C1 segment of cervical spinal cord (tissue), 14 donors: ENCODE results near the gene PLAC1.

Experiments used
- DNase-seq, 14 donors: peaks; one replicate each; lab custom pipeline; 2025; lab: John Stamatoyannopoulos, UW

The PLAC1 gene

DNA sequence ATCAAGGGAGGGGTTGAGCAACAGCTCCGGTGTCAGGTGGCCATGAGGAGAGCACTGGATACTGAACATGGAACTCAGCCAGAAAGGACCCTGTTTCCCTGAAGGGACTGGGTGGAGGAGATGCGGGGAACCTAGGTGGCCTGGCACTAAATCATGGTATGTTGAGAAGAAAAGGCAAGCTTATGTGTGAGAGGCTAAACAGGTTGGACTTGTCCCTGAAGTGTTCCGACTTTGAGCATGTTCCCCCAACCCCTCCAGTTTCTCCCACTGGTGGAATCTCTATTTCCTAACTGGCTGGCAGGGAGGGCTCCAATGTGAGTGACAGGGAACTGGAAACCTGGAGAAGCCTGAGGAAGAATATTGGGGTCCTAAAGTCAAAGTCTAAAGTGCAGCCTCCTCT lies 69.5 kb downstream of the PLAC1 start:
- DNase-seq: no peak

DNA sequence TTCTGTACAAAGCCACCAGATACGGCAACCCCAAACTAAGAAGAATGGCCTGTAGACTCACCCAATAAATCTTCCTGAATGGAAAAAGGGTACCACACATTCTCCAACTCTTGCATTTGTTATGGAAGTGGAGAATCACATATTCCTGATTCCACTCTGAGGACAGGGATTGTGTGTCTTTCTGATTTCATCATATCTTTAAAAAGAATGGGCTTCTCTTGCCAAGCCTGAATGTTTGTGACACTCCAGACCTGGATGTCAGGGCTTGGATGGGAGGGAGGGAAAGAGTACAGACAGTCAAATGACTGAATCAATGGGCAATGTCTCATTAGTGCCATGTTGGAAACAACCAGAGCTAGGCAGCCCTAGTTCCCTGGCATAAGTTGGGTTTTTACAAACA lies 77.4 kb downstream of the PLAC1 start:
- no peak for DNase-seq

DNA sequence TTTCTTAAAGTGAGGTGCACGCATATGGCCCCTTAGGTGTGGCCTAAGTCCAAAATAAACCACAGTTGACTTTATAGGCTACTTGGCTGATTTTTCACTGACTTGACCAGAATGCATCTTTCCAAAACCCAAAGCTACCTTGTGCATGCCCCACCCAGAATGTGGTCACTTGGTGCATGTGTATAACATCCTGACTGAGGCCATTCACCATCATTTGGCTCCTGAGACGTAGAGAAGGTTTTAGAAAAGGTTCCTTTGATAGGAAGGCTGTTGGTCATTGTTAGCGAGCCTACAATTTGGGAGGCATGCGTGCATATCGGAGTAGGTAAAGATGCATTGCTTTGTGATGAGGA lies 84.6 kb downstream of the PLAC1 start:
- no peak for DNase-seq

DNA sequence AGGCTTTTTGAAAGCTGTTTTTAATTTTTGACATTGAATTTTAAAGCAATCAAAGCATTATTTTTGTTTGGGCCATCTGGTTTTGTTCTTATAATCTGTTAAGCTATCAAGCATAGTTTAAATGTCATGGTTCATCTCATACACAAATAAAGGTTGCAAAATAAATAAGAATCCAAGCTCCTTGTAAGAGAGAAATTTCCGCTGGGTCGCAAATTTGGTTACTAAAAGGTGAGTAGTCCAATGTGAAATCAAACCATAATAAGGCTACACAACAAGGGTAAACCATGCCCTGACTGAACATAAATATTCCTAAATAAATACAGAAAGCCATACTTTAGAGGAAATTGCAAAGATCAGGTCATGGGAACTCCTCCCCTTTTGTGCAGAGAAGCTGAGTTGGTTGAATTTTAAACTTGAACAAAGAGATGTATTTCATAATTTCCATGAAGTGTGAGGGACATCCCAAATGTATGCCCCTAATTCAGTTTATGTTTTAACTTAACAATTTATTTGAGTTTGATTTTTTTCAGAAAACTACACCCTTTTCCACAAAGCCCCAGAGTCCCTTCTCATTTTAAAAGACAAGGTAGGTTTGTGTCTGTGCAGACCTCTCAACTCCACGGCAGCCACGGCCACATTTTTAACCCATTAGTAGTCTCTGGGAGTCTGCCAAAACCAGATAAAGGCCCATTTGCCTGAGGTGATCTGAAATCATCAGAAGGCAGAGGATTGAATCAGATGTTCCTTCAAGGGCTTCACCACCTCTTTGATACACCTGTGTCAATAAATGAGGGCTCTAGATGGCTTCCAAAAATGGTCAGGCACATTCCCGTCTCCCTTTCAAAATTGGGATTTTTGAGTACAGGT lies 85.2 kb downstream of the PLAC1 start:
- DNase-seq: no peak

DNA sequence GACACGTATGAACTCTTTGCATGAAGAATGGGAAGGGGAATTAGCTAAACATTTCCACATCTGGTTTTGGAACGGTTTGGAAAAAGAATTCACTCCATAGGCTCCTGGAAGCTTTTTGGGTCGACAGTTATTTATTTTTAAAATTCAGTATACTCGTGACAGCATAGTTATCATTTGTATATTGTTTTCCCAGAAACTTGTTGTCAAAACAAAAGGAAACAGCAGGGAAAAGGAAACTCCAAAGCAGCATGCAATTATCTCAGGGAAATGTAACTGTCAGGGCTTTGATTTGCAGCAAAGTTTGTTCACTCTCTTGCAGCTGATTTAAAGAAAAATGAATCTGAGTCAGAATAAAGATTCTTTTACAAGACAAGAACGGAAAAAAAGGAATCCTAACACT lies 86.5 kb downstream of the PLAC1 start:
- DNase-seq: no peak

DNA sequence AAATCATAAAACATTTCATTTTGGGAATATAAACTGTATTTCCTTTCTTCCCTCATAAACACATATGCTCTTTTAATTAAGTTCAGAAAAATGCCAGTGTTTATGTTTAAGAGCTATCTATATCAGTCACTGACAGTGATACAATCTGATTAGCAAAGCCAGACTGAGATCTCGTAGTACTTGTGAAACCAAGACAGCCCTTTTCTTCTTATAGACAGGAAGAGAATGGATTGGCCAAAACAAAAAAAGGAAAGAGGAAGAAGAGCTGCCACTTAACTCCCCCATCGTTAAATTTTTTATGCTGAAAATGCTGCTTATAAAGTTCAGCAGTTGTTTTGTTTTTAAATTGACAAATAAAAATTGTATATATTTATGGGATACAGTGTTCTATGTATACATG lies 87.4 kb downstream of the PLAC1 start:
- DNase-seq: no peak

DNA sequence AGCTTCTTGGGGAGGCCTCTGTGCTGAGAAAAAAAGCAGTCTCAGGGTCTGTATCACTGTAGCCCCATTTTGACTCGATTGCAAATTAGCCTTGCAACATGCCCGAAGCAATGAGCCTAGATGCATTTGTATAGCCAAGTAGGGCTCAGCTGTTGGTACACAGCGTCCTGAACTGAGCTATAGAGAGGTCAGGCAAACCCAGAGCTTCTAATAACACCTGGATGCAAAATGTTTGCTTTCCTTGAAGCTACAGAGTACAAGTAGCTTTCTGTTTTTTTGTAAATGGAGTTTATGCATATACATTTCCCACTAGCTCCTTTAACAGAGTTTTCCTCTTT lies 87.8 kb downstream of the PLAC1 start:
- DNase-seq: no peak

DNA sequence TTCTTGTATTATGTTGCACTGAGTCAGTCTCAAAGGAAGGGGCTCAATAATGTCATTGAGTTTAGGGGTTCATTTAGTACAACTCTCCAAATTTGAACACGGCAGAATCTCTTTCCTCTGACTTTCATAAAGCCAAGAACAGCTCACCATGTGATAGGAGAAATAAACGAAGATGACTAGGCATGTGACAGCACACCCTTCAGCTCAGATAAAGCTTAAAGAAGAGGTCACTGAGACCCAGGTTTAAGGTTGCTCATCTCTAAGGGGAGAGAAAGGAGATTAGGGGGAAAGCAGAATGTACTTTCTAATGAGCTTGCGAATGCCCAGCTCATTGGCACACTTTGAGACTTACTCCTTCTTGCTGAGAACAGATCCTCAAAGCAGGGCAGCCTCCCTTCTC lies 89.0 kb downstream of the PLAC1 start:
- DNase-seq: no peak

DNA sequence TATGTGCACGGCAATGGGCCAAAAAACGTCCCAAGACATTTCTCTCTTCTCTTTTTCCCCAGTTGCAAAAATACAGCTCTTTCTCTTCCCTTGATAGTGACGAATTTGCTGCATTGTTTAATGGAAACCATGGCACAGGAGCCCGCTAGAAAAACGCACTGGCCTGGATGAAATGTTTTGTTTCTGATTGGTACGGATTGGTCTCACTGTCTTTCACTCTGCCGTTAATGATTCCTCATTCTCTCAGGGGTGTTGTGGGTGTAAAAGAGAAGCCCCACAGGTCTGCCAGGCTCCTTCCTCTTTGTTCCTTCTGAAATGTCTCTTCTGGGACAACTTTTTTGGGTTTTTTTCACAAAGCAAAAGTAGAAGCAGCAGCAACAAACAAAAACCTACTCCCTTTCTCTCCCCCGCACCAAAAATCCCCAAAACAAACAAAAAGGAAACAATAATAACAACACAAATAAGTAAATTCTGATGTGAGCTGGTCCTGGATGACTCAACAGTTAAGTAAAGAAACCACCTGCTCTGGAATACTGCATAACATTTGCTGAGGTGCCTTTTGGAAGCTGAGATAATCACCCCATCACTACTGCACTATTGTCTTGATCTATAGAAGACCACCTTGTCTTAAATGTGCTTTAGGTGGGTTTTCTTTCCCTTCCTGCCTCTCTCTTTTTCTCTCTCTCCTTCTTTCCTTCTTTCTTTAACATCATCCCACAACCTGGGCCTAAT lies 89.8 kb downstream of the PLAC1 start:
- DNase-seq: no peak

DNA sequence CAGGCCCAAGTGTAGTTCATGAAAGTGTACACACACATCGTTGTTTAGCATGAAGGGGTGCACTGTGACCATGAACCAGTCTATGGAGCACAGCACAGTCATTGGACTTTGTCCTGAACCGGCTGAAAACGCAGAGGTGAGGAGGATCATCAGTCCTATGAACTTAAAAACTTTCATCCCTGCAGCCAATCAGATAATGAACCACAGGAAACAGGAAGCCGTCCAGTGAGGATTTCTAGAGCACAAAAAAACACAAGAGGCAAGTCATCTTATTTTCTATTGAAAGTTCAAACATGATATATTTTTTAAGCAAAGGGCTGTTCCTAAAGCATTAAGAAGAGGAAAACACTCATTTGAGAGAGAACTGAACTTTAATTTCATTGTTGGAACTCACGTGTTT lies 91.8 kb downstream of the PLAC1 start:
- no peak for DNase-seq

DNA sequence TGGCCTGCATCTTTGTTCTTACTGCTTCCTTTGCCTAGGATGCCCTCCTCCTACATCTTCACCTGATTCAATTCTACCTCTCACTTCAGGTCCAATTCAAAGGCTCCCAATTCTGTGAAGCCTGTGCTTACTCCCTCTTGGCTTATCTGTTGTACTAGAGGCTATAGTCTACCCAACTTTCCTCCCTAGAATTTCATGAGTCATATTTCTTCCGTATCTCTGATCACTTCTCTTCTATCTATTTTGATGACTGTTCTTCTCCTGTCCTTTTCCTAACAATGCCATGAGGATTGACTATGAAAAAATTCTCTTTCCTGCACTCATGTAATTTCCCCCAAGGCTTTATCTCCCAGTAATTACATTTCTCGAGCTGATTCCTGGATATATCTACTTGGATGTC lies 96.3 kb downstream of the PLAC1 start:
- no peak for DNase-seq

DNA sequence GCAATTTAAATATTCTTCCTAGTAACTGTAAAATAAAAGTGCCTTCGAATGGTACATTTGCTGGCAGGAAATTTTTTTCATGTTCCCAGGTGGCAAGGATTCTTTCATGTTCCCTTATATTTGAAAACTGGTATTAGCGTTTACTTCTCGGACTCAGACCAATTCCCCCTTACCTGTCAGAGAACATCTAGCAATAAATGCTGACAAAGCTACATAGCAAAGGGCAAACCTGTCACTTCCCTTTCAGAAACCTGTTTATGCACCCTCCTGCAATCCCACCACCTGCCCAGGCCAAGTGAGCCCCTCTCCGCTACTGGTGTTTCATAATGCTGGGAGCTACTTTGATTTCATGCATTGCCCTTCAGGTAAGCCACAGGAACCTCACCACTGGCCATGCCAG lies 100.1 kb downstream of the PLAC1 start:
- no peak for DNase-seq

DNA sequence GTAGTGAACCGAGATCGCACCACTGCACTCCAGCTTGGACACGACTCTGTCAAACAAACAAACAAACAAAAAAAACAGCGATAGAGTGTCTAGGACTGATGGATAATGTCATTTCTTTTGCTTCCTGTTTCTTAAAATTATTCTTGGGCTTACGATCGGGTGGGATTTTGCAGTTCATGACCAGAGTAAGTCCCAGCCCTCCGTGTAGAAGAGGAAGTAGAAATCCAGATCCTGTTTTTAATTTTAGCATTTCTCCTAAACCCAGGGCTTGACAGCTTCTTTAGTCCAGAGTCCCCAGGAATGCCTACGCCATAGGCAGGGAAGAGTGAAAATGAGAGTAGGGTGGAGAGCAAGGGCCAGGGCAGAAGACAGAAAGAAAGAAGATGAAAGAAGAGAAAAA lies 104.0 kb downstream of the PLAC1 start:
- no peak for DNase-seq

DNA sequence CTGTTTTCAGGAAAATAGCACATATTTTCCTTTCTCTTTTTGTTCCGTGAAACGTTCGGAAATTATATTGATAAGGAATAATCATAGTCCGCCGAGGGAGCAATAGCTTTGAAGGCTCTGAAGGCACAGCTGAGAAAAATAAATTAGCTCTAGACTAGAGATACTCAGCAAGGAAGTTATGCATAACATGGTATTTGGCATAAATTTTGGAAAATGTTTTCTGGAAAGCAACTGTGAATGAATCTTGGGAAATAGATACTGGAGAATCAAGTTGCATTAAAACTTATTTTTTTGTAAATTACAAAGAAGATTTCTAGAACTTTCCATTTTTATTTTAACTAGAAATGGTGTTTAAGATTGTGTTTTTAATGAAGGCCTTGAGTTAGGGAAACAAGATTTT lies 105.9 kb downstream of the PLAC1 start:
- no peak for DNase-seq

DNA sequence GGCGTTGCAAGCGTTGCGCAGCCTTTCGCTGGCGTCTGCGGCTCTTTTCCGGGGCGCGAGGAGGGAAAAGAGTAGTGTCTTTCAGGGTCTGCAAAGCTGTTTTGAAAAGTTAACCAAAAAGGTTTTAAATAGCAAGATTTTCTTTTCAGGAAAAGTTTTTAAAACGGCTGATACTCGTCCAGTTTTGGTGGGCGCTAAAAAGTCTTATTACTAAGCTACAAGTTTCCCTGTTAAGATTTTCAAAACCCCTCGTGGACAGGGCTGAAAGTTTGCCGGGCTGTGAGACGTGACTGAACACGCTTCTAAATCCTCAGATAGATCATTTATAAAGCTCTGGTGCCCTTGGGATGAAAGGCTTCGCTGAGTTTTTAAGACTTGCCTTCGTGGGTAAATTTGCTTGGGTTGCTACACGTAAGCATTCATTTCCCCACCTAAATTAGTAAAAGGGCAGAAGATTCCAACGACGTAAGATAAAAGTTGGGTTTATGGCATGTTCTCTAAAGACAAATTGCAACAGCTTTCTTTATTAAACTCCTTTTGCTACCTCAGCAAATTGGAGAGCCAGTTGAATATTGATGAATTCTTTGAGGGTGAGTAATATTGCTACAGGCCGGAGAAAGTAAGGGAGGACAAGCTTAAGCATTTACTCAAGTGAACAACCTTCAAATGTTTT lies 106.8 kb downstream of the PLAC1 start:
- no peak for DNase-seq

DNA sequence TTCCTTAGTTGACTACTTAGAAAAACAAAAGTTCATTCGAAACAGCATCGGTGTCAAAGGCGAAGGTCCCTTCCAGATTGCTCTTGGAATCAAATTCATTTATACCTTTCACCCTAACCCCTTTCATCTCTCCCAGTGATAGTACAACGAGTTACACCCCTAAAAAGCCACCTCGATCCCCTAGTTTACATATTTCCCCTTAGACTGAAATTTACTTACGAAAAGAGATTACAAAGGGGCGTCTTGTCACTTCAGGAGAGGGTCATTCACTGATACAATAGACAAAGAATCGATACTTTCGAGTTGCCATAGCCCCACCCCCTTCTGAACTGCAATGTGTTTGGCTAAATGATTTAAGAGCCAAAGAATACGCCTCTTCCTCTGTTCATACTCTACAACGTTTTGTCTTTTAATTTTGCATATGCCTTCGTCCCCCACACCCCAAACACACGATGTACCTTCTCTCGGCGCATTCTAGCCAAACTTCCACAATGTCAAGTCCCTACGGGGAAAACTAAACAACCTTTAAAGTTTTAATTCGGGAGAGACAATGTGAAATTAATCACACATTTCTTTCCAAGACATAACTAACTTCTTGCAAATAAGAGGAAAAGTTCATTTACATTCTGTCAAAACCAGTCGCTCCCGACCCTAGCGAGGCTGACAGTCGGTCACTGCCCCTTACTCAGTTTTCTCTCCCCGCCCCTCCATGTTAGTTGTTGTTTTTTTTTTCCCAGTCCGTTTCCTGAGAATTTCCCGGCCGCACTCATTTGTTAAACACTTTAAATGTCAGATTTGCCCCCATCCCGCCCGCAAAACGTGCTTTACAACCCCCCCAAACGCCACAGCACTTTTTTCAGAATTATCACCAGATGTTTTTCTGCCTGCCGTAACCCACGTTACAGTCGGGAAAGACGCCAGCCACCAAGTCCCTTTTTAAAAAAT lies 109.7 kb downstream of the PLAC1 start:
- DNase-seq: no peak

DNA sequence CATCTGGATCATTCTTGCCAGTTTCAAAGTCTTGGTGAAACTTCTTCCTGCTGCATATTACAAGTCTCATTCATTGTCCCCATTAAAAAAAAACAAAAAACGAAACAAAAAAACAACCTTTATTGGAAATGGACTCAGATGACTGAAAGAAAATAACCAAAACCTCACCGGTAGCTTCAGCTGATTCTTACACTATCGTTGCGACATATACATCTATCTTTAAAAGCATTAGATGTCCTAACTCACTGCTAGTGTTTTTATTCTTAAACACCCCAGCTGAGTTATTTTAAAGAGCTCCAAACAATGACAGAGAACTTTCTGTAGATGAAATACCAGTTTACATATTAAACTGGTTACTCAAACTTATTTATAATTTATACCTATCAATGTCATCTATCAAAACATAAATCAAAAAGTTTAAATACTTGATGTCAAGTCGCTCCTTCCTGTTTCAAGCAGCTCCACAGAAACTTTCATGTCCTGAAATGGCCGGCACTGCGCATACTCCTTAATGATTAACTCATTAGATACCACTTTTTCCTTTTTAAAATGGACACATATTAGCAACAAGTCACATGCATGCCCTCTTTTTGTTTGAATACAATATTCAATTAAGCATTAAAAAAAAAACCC lies 111.1 kb downstream of the PLAC1 start:
- no peak for DNase-seq

DNA sequence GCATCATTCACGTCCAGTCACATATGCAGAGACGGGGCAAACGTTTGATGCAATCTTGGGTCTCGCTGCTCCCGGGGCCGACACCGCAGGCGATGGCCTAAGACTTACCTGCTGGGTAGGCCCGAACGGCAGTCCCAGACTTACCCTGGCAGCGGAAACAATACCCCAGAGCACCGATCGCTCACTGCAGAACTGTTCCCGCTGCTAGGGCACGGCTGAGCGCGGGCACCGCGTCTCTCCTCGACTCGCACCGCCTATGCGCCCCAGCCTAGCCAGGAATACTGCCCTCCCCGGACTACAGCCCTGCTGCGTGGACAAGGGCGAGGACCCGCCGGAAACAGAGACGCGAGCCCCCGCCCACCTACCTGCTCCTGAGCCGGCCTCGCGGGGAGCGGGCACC lies 112.1 kb downstream of the PLAC1 start:
- no peak for DNase-seq

DNA sequence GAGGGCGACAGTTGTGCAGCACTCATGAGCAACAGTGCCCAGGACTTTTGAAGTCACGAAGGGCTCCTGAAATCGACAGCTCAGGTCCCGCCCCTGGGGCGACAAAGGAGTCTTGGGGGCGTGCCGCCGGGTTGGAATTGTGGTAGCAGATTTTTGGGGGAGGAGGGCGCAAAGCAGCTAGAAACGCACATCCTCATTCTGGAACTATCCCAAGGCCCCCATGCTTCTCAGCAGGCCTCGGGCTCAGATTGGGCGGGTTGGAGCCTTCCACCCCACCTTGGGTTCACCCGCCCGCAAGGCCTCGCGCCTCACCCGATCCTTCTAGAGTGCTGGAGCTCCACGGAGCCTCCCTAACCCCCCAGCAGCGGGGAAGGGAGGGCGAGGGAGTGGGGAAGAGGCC lies 112.8 kb downstream of the PLAC1 start:
- no peak for DNase-seq

DNA sequence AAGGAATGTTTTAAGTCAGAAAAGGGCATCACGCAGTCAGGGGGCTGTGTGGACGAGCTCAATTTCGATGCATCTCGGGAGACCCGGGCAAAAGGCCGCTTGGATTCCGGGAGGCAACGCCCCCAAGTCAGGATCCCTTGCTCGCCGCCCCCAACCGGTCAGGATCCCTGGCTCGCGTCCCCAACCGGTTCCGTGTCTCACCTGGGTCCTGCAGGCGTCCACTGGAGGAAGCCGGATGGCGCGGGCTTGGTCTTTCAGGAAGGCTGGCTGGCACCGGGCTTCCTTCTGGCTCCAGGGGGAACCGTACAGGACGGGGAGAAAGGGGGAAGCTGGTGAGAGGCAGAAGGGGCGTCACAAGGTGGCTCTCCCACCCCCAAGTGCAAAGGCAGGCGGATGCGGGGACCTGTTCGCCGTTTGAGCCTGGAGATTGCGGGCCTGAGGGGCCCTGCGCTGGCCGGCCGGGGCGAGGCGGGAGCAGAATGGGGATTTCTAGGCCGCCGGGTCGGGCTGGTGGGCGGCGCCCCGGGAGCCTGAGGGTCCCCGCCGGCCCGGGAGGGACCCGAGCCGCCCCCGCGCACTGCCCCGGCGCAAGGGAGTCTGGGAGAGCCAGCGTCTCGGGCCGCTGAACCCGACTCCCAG lies 113.6 kb downstream of the PLAC1 start:
- no peak for DNase-seq

DNA sequence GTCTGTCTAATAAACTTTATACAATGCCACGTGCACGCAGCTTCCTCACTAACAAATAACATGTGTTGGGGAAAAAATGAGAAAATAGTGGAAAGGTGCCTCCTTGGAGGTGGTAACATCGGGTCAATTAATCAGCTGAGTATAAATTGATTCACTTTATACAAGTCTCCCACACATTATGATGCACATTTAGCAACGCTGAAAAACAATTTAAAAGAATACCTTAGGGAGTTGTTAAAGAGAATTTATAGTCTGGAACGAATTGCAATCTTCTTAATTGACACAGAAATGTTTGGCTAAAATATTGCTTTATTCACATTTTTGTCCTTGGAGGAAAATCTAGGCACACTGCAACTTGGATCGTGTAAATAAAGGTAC lies 114.1 kb downstream of the PLAC1 start:
- DNase-seq: no peak
